ENCODE measurements around the gene CCT7. TPM values are rescaled to one million over a fixed set of nuclear protein-coding genes. Genes with fewer than 3 reads are reported as not detected.

Gene CCT7
- polyA plus RNA-seq, 1 of the 3 experiments (the other 2 are of a cell fraction) = 369 TPM

GRCh38 chr2:73187549-73187948 is 46.6 kb upstream of the CCT7 start (continued):
- no peak for TF ChIP-seq YY1 (IDR thresholded peaks at IDR 0.05; ENCODE audit: low read depth)
- TF ChIP-seq NRF1 (IDR thresholded peaks at IDR 0.05; ENCODE audit: low read depth, low read length) = no peak
- no peak for TF ChIP-seq MEF2A (IDR thresholded peaks at IDR 0.05; ENCODE audit: borderline replicate concordance, low read depth)

GRCh38 chr2:73197579-73197978 is 36.5 kb upstream of the CCT7 start:
- H4K20me1 ChIP-seq (ENCODE audit: insufficient read depth) = no peaks in the 10 kb centered on the region
- CTCF ChIA-PET = interaction anchor here (0.7 to 1.2 kb wide), 3 partner anchors 15 to 304 kb away, joined by 3 to 7 read pairs (median 3); no protein-coding TSS in a partner anchor
- no peak overlapping the region for H3K4me3 ChIP-seq (ENCODE audit: low read depth in 2 of 2, low read length in 1 of 2)
- no peaks in the 10 kb centered on the region for H3K79me2 ChIP-seq (ENCODE audit: insufficient read depth)
- no peaks in the 10 kb centered on the region for H3K36me3 ChIP-seq (replicated peaks in 1 of 2; ENCODE audit: control insufficient read depth in 1 of 2, insufficient read depth in 2 of 2, low read length in 1 of 2)
- no peak overlapping the region for H2AFZ ChIP-seq (ENCODE audit: low read depth)
- no peaks in the 10 kb centered on the region for H3K9me2 ChIP-seq
- no peak for DNase-seq
- POLR2A ChIA-PET = no interaction called here
- peaks cover 47% of the 10 kb centered on the region for H3K27me3 ChIP-seq (ENCODE audit: insufficient read depth)
- no peaks in the 10 kb centered on the region for H3F3A ChIP-seq (replicated peaks; ENCODE audit: insufficient read depth)
- H3K4me2 ChIP-seq = no peak overlapping the region
- H3K4me1 ChIP-seq (ENCODE audit: control insufficient read depth in 1 of 2, insufficient read depth in 2 of 2, low read depth in 1 of 2, low read length in 1 of 2) = no peaks in the 10 kb centered on the region
- no peaks in the 10 kb centered on the region for H3K9me3 ChIP-seq
- no peak overlapping the region for H3K27ac ChIP-seq (ENCODE audit: low read depth in 2 of 2, low read length in 1 of 2)
- H3K9ac ChIP-seq = no peak overlapping the region
- TF ChIP-seq RCOR1 (IDR thresholded peaks at IDR 0.05; ENCODE audit: low read length) = no peak
- no peak for TF ChIP-seq MAX (IDR thresholded peaks at IDR 0.05; ENCODE audit: low read depth)
- no peak for TF ChIP-seq YY1 (IDR thresholded peaks at IDR 0.05; ENCODE audit: low read depth)
- TF ChIP-seq REST (IDR thresholded peaks at IDR 0.05; ENCODE audit: low read depth, low read length) = no peak
- TF ChIP-seq MEF2A (IDR thresholded peaks at IDR 0.05; ENCODE audit: borderline replicate concordance, low read depth) = no peak
- TF ChIP-seq TAF1 (IDR thresholded peaks at IDR 0.05; ENCODE audit: borderline replicate concordance, low read depth, low read length) = no peak
- TF ChIP-seq GABPA (IDR thresholded peaks at IDR 0.05; ENCODE audit: low read depth) = no peak
- TF ChIP-seq NRF1 (IDR thresholded peaks at IDR 0.05; ENCODE audit: low read depth, low read length) = no peak
- no peak for TF ChIP-seq PBX3 (IDR thresholded peaks at IDR 0.05)
- no peak for TF ChIP-seq TEAD4 (IDR thresholded peaks at IDR 0.05; ENCODE audit: borderline replicate concordance, insufficient read depth)
- TF ChIP-seq USF2 (IDR thresholded peaks at IDR 0.05; ENCODE audit: borderline replicate concordance, low read depth, low read length) = no peak
- no peak for TF ChIP-seq JUND (IDR thresholded peaks at IDR 0.05)
- TF ChIP-seq ZBTB33 (IDR thresholded peaks at IDR 0.05; ENCODE audit: borderline replicate concordance, low read depth) = no peak
